ENCODE data around the gene NAA15.

- TF ChIP-seq EP300 (IDR thresholded peaks at IDR 0.05; ENCODE audit: borderline replicate concordance), result no peak
- no peak for TF ChIP-seq RAD21 (IDR thresholded peaks at IDR 0.05; ENCODE audit: low read depth)
- no peak for TF ChIP-seq YY1 (IDR thresholded peaks at IDR 0.05; ENCODE audit: low read depth)
- TF ChIP-seq REST (IDR thresholded peaks at IDR 0.05; ENCODE audit: low read depth), result no peak
- TF ChIP-seq TAF1 (IDR thresholded peaks at IDR 0.05; ENCODE audit: low read depth), result no peak
- TF ChIP-seq FOXM1 (IDR thresholded peaks at IDR 0.05; ENCODE audit: borderline replicate concordance, low read depth), result no peak
- TF ChIP-seq EGR1 (IDR thresholded peaks at IDR 0.05), result no peak
- no peak for TF ChIP-seq MAX (IDR thresholded peaks at IDR 0.05)
- TF ChIP-seq CEBPB (IDR thresholded peaks at IDR 0.05), result no peak
- TF ChIP-seq NFIC (IDR thresholded peaks at IDR 0.05), result no peak
Measured at GRCh38 chr4:139266583-139267257, 34.6 kb upstream of the NAA15 start.
